Panc1 (cell line): ENCODE data around the gene ROR1. TPM values are rescaled to one million over a fixed set of nuclear protein-coding genes. Genes with fewer than 3 reads are reported as not detected.

Source experiments
- ATAC-seq: fragments of 200-7000 bp; cut with Tn5 transposase; 2 replicates; pipeline ENCODE4 v1.9.1; 2020; ENCODE audit warnings: mild to moderate bottlenecking, moderate library complexity
- BruUV-seq: library from RNA; stranded (reverse); fragments of 400-500 nt; replicated peaks from 2 replicates; lab custom pipeline; 2021; lab: Mats Ljungman, UMichigan
- CTCF ChIA-PET: fragments of 300-600 bp; sonication (Branson Sonifier 250); formaldehyde crosslinking; loops from one replicate; lab custom pipeline; 2022; ENCODE audit warnings: antibody characterized with exemption; lab: Charles Lee
- POLR2A ChIA-PET: fragments of 300-600 bp; sonication (Branson Sonifier 250); formaldehyde crosslinking; loops from one replicate; lab custom pipeline; 2022; ENCODE audit warnings: antibody characterized with exemption; lab: Charles Lee
- DNase-seq: peaks from one replicate; pipeline ENCODE4 v3.0.0-alpha.2; 2010; ENCODE audit warnings: low read depth, low spot score
- H3K27ac ChIP-seq: 2 replicates; pipeline ENCODE4 v1.5.1; 2011; ENCODE audit warnings: mild to moderate bottlenecking, low read length, inconsistent platforms
- H3K27me3 ChIP-seq: fragments of 200-500 bp; sonication (Bioruptor generic); 2 replicates; pipeline ENCODE4 v1.6.0; 2014; ENCODE audit warnings: low read length, inconsistent platforms; ENCODE audit not compliant: control insufficient read depth, insufficient read depth
- H3K36me3 ChIP-seq: fragments of 200-500 bp; sonication (Bioruptor generic); 2 replicates; pipeline ENCODE4 v1.5.1; 2014; ENCODE audit warnings: inconsistent platforms, mild to moderate bottlenecking, low read length, moderate library complexity; ENCODE audit not compliant: control insufficient read depth, insufficient read depth
- H3K4me1 ChIP-seq: 2 replicates; pipeline ENCODE4 v1.5.1; 2011; ENCODE audit warnings: inconsistent platforms, mild to moderate bottlenecking, low read length, moderate library complexity; ENCODE audit not compliant: control insufficient read depth, insufficient read depth
- H3K4me3 ChIP-seq, 2 experiments: 2 replicates each; pipeline ENCODE4 v1.5.1; 2011 to 2012; ENCODE audit warnings: low read depth in 2 of 2, low read length in 2 of 2, mild to moderate bottlenecking in 2 of 2, inconsistent platforms in 1 of 2, moderate library complexity in 1 of 2
- H3K9me3 ChIP-seq: fragments of 200-500 bp; sonication (Bioruptor generic); 2 replicates; pipeline ENCODE4 v1.5.1; 2014; ENCODE audit warnings: low read depth, mild to moderate bottlenecking, inconsistent platforms, low read length, moderate library complexity; ENCODE audit not compliant: control insufficient read depth, insufficient read depth
- CTCF ChIP-seq: fragments of 450-650 bp; IDR thresholded peaks from 2 replicates; pipeline ENCODE4 v1.5.1; 2017; ENCODE audit warnings: mild to moderate bottlenecking
- POLR2AphosphoS5 ChIP-seq: IDR thresholded peaks from 2 replicates; pipeline ENCODE4 v1.6.1; 2012; ENCODE audit warnings: mild to moderate bottlenecking, low read depth, low read length, moderate library complexity
- REST ChIP-seq, 2 experiments: IDR thresholded peaks; 2 replicates each; pipeline ENCODE4 v1.6.1; 2011 to 2012; ENCODE audit warnings: low read depth in 2 of 2, control low read depth in 1 of 2, low read length in 1 of 2, mild to moderate bottlenecking in 1 of 2, moderate library complexity in 1 of 2; ENCODE audit not compliant: insufficient read depth in 1 of 2
- SIN3A ChIP-seq: IDR thresholded peaks from 2 replicates; pipeline ENCODE4 v1.6.1; 2012; ENCODE audit warnings: low read depth, mild to moderate bottlenecking, low read length, moderate library complexity, borderline replicate concordance; ENCODE audit not compliant: insufficient read depth
- TCF7L2 ChIP-seq: IDR thresholded peaks from 2 replicates; pipeline ENCODE4 v1.6.1; 2011; ENCODE audit warnings: mild to moderate bottlenecking, low read depth, low read length, inconsistent platforms
- in situ Hi-C: cut with HindIII; loops from 2 replicates; pipeline ENCODE4 v1.10.0; 2016; ENCODE audit warnings: low sequenced_read_pairs, low pct_unique_long_range_greater_than_20kb
- intact Hi-C: fragments of 100-400 bp; cut with micrococcal nuclease; formaldehyde crosslinking; loops from one replicate; pipeline ENCODE4 v1.10.0; 2022; ENCODE audit not compliant: unreplicated experiment
- total RNA-seq: library from RNA; stranded (reverse); gene quantifications from one replicate; pipeline ENCODE4 v1.2.1, GENCODE V29; 2021; ENCODE audit not compliant: unreplicated experiment

ROR1 gene
- total RNA-seq, 1 experiment from 2014 or later, result 19.3 TPM

DNA sequence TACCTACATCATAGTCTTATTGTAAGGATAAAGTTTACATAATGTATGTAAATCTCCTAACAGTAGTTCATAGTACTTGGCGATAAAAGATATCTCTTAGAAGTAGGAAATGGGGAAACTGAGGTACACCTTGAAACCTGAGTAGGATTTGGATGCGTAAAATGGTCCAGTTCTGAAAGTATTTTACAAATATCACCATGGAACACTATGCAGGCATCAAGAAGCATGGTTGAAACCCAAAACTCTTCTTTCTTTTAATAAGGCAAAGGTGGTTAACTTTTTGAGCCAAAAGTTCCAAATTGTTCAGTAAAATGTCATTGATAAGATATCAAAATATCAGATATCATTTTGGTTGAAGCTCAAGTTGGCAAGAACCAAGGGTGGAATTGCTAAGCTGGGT is 46.0 kb downstream of the ROR1 start:
- POLR2A ChIA-PET, result no interaction called here
- CTCF ChIA-PET, result no interaction called here
- BruUV-seq, result no TSS peak
- DNase-seq (no peak), ATAC-seq (no peak)
- Histone ChIP-seq H3K4me1 (peaks cover 51% of the 10 kb centered on the region), H3K27ac (no peak overlapping the region; the same call in 1 of the 2 replicates), H3K9me3 (no peaks in the 10 kb centered on the region), H3K4me3 (no peak overlapping the region), H3K36me3 (no peaks in the 10 kb centered on the region), H3K27me3 (no peaks in the 10 kb centered on the region)
- intact Hi-C loops, result no loop called here
- in situ Hi-C loops, result no loop called here
- no peak for TF ChIP-seq REST (IDR thresholded peaks at IDR 0.05; ENCODE audit: insufficient read depth in 1 of 2, low read depth in 2 of 2, low read length in 1 of 2)
- no peak for TF ChIP-seq SIN3A
- no peak for TF ChIP-seq POLR2AphosphoS5
- TF ChIP-seq CTCF, result no peak

- H3K4me3 ChIP-seq, result no peak overlapping the region
- no peaks in the 10 kb centered on the region for H3K27me3 ChIP-seq
- intact Hi-C loops, result no loop called here
- CTCF ChIA-PET, result no interaction called here
- peaks cover 49% of the 10 kb centered on the region for H3K4me1 ChIP-seq
- no peaks in the 10 kb centered on the region for H3K9me3 ChIP-seq
- BruUV-seq, result no TSS peak
- DNase-seq (no peak), ATAC-seq (peak; percentile 43)
- H3K27ac ChIP-seq, result peak overlapping the region; percentile 62
- POLR2A ChIA-PET, result no interaction called here
- in situ Hi-C loops, result no loop called here
- TF ChIP-seq POLR2AphosphoS5 (no peak), REST (IDR thresholded peaks at IDR 0.05; ENCODE audit: insufficient read depth in 1 of 2, low read depth in 2 of 2, low read length in 1 of 2) (no peak), CTCF (no peak), SIN3A (no peak), TCF7L2 (no peak)
- no peaks in the 10 kb centered on the region for H3K36me3 ChIP-seq
Observed at GRCh38 chr1:63821091-63822005, 47.5 kb downstream of the ROR1 start.
